OCI-LY7 (cell line): Measurements from ENCODE around the gene HAVCR2. TPM values are rescaled to one million over a fixed set of nuclear protein-coding genes. Genes with fewer than 3 reads are reported as not detected.
"Not testable (repeated sequence)": the region's sequence is repeated elsewhere in the genome, so short reads cannot be mapped to it uniquely, and the experiment has no call there.

Experiments
- BruUV-seq: library from RNA; stranded (reverse); fragments of 400-500 nt; replicated peaks from 2 replicates; lab custom pipeline; 2021; lab: Mats Ljungman, UMichigan
- CTCF ChIA-PET: fragments of 300-600 bp; sonication (Branson Sonifier 250); formaldehyde crosslinking; loops from one replicate; lab custom pipeline; 2022; ENCODE audit warnings: antibody characterized with exemption; ENCODE audit not compliant: unreplicated experiment; lab: Charles Lee
- POLR2A ChIA-PET: fragments of 300-600 bp; sonication (Branson Sonifier 250); formaldehyde crosslinking; loops from one replicate; lab custom pipeline; 2022; ENCODE audit warnings: antibody characterized with exemption; lab: Charles Lee
- DNase-seq: peaks from one replicate; pipeline ENCODE4 v3.0.0-alpha.2; 2015; ENCODE audit warnings: low spot score
- H2AFZ ChIP-seq: fragments of 200-600 bp; sonication (generic), shearing (Covaris generic); 2 replicates; pipeline ENCODE4 v1.6.1; 2014; ENCODE audit warnings: mild to moderate bottlenecking, antibody characterized with exemption, low read length, moderate library complexity
- H3K27ac ChIP-seq: fragments of 200-600 bp; sonication (generic); 2 replicates; pipeline ENCODE4 v1.5.1; 2014; ENCODE audit warnings: mixed run types, low read depth, mild to moderate bottlenecking, moderate library complexity, low read length, inconsistent platforms; ENCODE audit not compliant: poor library complexity, severe bottlenecking
- H3K36me3 ChIP-seq: fragments of 200-600 bp; sonication (generic); 2 replicates; pipeline ENCODE4 v1.6.1; 2014; ENCODE audit warnings: mild to moderate bottlenecking, antibody characterized with exemption, low read length, moderate library complexity, mixed read lengths; ENCODE audit not compliant: insufficient read depth
- H3K4me1 ChIP-seq: fragments of 200-600 bp; sonication (generic); 2 replicates; pipeline ENCODE4 v1.5.1; 2014; ENCODE audit warnings: mild to moderate bottlenecking, low read length; ENCODE audit not compliant: insufficient read depth, poor library complexity, severe bottlenecking
- H3K4me2 ChIP-seq: fragments of 200-600 bp; sonication (generic); 2 replicates; pipeline ENCODE4 v1.6.1; 2014; ENCODE audit warnings: mild to moderate bottlenecking, low read length
- H3K4me3 ChIP-seq: fragments of 200-600 bp; sonication (generic); 2 replicates; pipeline ENCODE4 v1.5.1; 2014; ENCODE audit warnings: mild to moderate bottlenecking, low read depth, low read length; ENCODE audit not compliant: poor library complexity, severe bottlenecking
- H3K79me2 ChIP-seq: fragments of 200-600 bp; sonication (generic); 2 replicates; pipeline ENCODE4 v1.6.1; 2016; ENCODE audit warnings: low read depth, mild to moderate bottlenecking, low read length, moderate library complexity, mixed read lengths; ENCODE audit not compliant: insufficient read depth
- H3K9me2 ChIP-seq: fragments of 200-600 bp; sonication (generic); 2 replicates; pipeline ENCODE4 v1.6.1; 2016; ENCODE audit warnings: mild to moderate bottlenecking, low read length, mixed read lengths; ENCODE audit not compliant: insufficient read depth
- H3K9me3 ChIP-seq: fragments of 200-600 bp; sonication (generic); 2 replicates; pipeline ENCODE4 v1.6.1; 2014; ENCODE audit warnings: mild to moderate bottlenecking, mixed run types, low read length, mixed read lengths
- H4K20me1 ChIP-seq: fragments of 200-600 bp; sonication (generic); 2 replicates; pipeline ENCODE4 v1.6.1; 2014; ENCODE audit warnings: mild to moderate bottlenecking, antibody characterized with exemption, low read length, moderate library complexity, mixed read lengths; ENCODE audit not compliant: insufficient read depth
- EZH2phosphoT487 ChIP-seq: fragments of 200-600 bp; sonication (generic); IDR thresholded peaks from 2 replicates; pipeline ENCODE4 v1.6.1; 2018; ENCODE audit warnings: low read depth, borderline replicate concordance, mild to moderate bottlenecking, mixed run types, antibody characterized with exemption, low read length, moderate library complexity, mixed read lengths
- intact Hi-C: fragments of 100-400 bp; cut with micrococcal nuclease; formaldehyde crosslinking; loops from one replicate; pipeline ENCODE4 v1.10.0; 2022; ENCODE audit not compliant: unreplicated experiment
- total RNA-seq, 2 experiments: library from RNA; depleted of rRNA in 1 of 2; stranded (reverse); fragments of >200 nt in 1 of 2; shearing (Covaris generic) in 1 of 2; gene quantifications; 2 replicates each; pipeline ENCODE4 v1.2.3, GENCODE V29; 2014 to 2022
- TF ChIP-seq, protein P1 (sequence below): fragments of 200-600 bp; sonication (generic); conservative IDR thresholded peaks from 2 replicates; pipeline ENCODE4 v1.5.1; 2014; ENCODE audit warnings: mild to moderate bottlenecking, antibody characterized with exemption, low read length, moderate library complexity, mixed read lengths

HAVCR2 gene
- total RNA-seq, 2 experiments from 2014 or later, result 4.2 to 4.4 TPM

DNA sequence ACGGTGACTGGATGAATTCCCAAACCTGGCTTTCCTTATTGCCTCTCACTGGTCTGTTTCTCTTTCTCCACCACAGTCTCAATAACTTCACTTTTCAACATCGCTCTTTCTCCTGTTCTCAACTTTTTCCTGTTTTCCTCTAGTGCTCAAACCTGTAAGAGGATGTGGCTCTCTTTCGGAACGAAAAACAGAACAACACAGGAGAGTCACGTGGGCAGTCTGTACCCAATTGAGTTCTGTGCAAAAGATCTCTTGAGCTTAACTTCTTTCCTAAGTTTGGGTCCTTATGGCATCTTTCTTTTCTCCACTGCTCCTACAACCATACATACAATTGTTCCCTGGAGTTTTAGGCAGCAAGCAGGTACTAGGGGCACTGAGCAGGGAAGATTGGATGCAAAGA lies 58.8 kb downstream of the HAVCR2 start:
- no peaks in the 10 kb centered on the region for H3K36me3 ChIP-seq
- H3K9me3 ChIP-seq, result no peaks in the 10 kb centered on the region
- H3K27ac ChIP-seq, result no peak overlapping the region
- no peaks in the 10 kb centered on the region for H3K4me1 ChIP-seq
- H4K20me1 ChIP-seq, result no peaks in the 10 kb centered on the region
- H2AFZ ChIP-seq, result no peak overlapping the region
- POLR2A ChIA-PET, result no interaction called here
- CTCF ChIA-PET, result no interaction called here
- TF ChIP-seq EZH2phosphoT487, result no peak
- TF ChIP-seq, protein P1, sequence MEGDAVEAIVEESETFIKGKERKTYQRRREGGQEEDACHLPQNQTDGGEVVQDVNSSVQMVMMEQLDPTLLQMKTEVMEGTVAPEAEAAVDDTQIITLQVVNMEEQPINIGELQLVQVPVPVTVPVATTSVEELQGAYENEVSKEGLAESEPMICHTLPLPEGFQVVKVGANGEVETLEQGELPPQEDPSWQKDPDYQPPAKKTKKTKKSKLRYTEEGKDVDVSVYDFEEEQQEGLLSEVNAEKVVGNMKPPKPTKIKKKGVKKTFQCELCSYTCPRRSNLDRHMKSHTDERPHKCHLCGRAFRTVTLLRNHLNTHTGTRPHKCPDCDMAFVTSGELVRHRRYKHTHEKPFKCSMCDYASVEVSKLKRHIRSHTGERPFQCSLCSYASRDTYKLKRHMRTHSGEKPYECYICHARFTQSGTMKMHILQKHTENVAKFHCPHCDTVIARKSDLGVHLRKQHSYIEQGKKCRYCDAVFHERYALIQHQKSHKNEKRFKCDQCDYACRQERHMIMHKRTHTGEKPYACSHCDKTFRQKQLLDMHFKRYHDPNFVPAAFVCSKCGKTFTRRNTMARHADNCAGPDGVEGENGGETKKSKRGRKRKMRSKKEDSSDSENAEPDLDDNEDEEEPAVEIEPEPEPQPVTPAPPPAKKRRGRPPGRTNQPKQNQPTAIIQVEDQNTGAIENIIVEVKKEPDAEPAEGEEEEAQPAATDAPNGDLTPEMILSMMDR, result no peak
- no TSS peak for BruUV-seq
- H3K4me3 ChIP-seq, result no peak overlapping the region
- H3K9me2 ChIP-seq, result no peaks in the 10 kb centered on the region
- no peaks in the 10 kb centered on the region for H3K79me2 ChIP-seq
- no peak for DNase-seq
- no peak overlapping the region for H3K4me2 ChIP-seq
- intact Hi-C loops, result no loop called here

DNA sequence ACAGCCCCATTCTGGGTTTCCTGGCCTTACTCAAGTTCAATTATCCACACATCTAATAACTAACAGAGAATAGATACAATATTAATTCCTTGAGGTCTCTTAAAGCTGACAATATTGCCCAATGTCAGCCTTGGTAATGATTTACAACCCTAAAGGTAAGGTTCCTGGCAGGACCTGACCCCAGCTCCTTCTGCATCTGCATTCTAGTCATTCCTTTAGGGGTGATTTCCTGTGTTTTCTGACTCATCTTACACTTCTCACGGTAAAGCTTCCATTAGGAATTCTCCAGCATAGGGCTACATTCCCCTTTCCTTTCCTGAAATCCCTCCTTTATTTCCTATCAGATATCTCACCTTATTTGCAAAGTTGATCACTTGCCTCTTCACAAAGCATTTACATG lies 59.2 kb downstream of the HAVCR2 start:
- H3K4me3 ChIP-seq, result no peak overlapping the region
- POLR2A ChIA-PET, result no interaction called here
- no peak overlapping the region for H2AFZ ChIP-seq
- TF ChIP-seq, protein P1, result no peak
- no peak for TF ChIP-seq EZH2phosphoT487
- CTCF ChIA-PET, result no interaction called here
- no peaks in the 10 kb centered on the region for H3K9me3 ChIP-seq
- H3K4me1 ChIP-seq, result no peaks in the 10 kb centered on the region
- H3K79me2 ChIP-seq, result no peaks in the 10 kb centered on the region
- no peak overlapping the region for H3K4me2 ChIP-seq
- BruUV-seq, result no TSS peak
- H3K36me3 ChIP-seq, result no peaks in the 10 kb centered on the region
- no peak for DNase-seq
- no peaks in the 10 kb centered on the region for H3K9me2 ChIP-seq
- H4K20me1 ChIP-seq, result no peaks in the 10 kb centered on the region
- intact Hi-C loops, result no loop called here
- H3K27ac ChIP-seq, result no peak overlapping the region

DNA sequence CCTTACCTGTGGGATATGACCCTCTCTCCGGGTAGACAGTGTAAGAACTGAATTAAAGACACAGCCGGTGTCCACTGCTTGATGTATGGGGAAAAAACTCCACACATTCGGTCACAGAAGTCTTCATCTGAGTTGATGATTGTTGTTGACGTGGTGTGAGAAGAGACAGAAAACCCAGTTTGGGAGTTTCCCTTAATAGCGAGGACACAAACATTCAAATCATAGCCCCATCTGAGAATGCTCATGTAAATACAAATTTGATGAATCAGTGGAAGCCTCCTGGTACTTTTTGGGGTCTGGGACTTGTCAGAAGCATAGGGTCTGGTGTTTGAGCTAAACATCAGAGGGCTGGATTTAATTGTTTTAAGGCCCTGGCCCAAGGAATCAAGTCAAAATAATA lies 60.9 kb downstream of the HAVCR2 start:
- BruUV-seq, result no TSS peak
- intact Hi-C loops, result no loop called here
- no peak overlapping the region for H3K27ac ChIP-seq
- no peak for TF ChIP-seq EZH2phosphoT487
- TF ChIP-seq, protein P1, result no peak
- POLR2A ChIA-PET, result no interaction called here
- no peaks in the 10 kb centered on the region for H3K79me2 ChIP-seq
- no peaks in the 10 kb centered on the region for H4K20me1 ChIP-seq
- H3K4me2 ChIP-seq, result no peak overlapping the region
- DNase-seq, result no peak
- H3K36me3 ChIP-seq, result no peaks in the 10 kb centered on the region
- no peak overlapping the region for H3K4me3 ChIP-seq
- H3K9me3 ChIP-seq, result no peaks in the 10 kb centered on the region
- no peaks in the 10 kb centered on the region for H3K4me1 ChIP-seq
- H3K9me2 ChIP-seq, result no peaks in the 10 kb centered on the region
- no peak overlapping the region for H2AFZ ChIP-seq
- CTCF ChIA-PET, result no interaction called here

DNA sequence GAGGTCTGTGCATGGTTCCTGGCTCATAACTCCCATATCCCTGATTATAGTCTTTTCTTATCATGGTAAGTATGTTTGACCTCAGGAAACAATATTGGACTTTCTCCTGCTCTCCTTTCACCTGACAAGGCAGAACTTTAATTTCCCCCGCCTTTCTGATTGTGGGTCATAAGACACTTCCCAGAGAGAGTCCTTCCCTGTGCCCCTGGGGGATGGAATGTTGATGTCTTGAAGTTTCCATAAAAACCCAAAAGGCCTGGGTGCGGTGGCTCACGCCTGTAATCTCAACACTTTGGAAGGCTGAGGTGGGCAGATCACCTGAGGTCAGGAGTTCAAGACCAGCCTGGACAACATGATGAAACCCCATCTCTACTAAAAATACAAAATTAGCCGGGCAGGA lies 61.8 kb downstream of the HAVCR2 start:
- H3K9me3 ChIP-seq, H3K4me3 ChIP-seq, H3K79me2 ChIP-seq, H3K36me3 ChIP-seq, BruUV-seq, H2AFZ ChIP-seq, H3K27ac ChIP-seq, DNase-seq, CTCF ChIA-PET, intact Hi-C loops, H3K9me2 ChIP-seq, H4K20me1 ChIP-seq, H3K4me1 ChIP-seq, POLR2A ChIA-PET, H3K4me2 ChIP-seq: not testable (repeated sequence)
